Brain microvascular endothelial cell (primary cell): ENCODE results near the gene RPS2.

Experiments
- DNase-seq: peaks from one replicate; pipeline ENCODE4 v3.0.0-alpha.2; 2020
- H3K27ac ChIP-seq: fragments of 250-450 bp; sonication (Bioruptor Pico); 2 replicates; pipeline ENCODE4 v1.5.1; 2020; ENCODE audit warnings: mild to moderate bottlenecking, moderate library complexity
- H3K27me3 ChIP-seq: fragments of 250-450 bp; sonication (Bioruptor Pico); replicated peaks from 2 replicates; pipeline ENCODE4 v1.5.1; 2020; ENCODE audit warnings: mild to moderate bottlenecking
- H3K36me3 ChIP-seq: fragments of 250-450 bp; sonication (Bioruptor Pico); replicated peaks from 2 replicates; pipeline ENCODE4 v1.5.1; 2020; ENCODE audit warnings: mild to moderate bottlenecking
- H3K4me3 ChIP-seq: 2 replicates; pipeline ENCODE4 v1.5.1; 2011; ENCODE audit warnings: low read depth, mild to moderate bottlenecking, control low read depth, low read length, moderate library complexity
- in situ Hi-C: cut with HindIII; loops from 2 replicates; pipeline ENCODE4 v1.10.0; 2017; ENCODE audit warnings: low sequenced_read_pairs, low pct_ligation_motif_present
- TF ChIP-seq, protein P1 (sequence below): IDR thresholded peaks from 2 replicates; pipeline ENCODE4 v1.5.1; 2011; ENCODE audit warnings: low read depth, mild to moderate bottlenecking, moderate library complexity, low read length, control low read depth, inconsistent platforms; ENCODE audit errors: missing control alignments

RPS2 gene

DNA sequence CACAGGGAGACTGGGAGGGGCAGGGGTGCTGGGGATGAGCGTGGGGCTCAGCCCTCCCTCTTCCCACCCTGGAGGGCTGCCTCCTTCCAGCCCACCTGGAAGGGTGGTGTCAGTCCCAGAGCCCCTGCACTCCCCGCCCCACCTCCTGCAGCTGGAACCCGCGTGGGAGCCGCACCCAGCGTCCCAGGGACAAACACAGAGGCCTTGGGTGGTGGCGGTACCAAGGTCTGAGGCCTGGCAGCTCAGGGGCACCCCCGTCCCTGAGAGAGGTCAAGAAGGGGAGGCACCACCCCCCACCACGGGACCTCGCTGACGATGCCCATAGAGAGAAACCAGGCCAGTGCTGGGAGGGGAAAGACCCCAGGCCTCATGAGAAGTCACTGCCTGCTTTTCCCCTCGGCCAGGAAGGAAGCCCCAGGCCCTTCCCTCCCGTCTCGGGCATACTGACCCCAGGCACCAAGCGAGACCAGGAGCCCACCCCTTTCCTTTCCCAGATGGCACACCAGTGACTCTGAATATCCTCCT, 50.5 kb downstream of the RPS2 start:
- DNase-seq, result no peak
- in situ Hi-C loops, result no loop called here
- H3K27ac ChIP-seq, result no peak overlapping the region
- no peak overlapping the region for H3K4me3 ChIP-seq
- H3K36me3 ChIP-seq, result no peaks in the 10 kb centered on the region
- TF ChIP-seq, protein P1, sequence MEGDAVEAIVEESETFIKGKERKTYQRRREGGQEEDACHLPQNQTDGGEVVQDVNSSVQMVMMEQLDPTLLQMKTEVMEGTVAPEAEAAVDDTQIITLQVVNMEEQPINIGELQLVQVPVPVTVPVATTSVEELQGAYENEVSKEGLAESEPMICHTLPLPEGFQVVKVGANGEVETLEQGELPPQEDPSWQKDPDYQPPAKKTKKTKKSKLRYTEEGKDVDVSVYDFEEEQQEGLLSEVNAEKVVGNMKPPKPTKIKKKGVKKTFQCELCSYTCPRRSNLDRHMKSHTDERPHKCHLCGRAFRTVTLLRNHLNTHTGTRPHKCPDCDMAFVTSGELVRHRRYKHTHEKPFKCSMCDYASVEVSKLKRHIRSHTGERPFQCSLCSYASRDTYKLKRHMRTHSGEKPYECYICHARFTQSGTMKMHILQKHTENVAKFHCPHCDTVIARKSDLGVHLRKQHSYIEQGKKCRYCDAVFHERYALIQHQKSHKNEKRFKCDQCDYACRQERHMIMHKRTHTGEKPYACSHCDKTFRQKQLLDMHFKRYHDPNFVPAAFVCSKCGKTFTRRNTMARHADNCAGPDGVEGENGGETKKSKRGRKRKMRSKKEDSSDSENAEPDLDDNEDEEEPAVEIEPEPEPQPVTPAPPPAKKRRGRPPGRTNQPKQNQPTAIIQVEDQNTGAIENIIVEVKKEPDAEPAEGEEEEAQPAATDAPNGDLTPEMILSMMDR, result no peak
- H3K27me3 ChIP-seq, result peaks cover 49% of the 10 kb centered on the region

DNA sequence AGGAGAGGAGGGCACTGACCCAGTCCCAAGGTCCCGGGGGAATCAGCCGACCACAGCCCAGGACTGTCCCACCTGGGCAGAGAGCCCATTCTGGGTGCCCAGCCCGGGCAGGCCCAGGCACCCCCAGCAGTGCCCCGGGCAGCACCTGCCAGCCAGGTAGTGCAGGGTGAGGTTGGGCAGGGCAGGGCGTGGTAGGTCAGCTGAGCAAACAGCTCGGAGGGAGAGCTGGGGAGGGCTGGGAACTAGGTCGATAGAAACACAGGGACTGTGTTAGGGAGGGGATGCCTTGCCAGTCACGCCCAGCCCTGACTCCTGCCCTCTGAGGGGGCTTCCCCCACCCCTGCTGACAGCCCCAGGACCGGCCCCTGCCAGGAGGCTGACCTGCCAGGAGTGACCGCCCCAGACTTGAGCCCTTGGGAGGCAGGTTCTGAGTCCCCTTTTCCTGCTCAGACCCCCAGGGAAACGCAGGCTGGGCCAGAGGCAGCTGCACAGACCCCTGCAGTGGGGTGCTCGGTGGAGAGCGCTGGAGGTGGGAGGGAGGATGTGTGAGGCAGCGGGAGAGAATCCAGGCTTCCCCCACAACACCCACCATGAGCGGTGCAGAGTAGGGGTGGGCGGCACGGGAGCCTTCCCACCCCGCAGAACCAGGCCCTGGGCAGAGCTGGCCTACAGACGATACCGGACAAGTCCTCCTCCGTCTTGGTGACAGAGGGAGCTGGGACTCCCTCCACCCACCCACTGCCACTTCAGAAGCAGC, 51.1 kb downstream of the RPS2 start:
- in situ Hi-C loops, result no loop called here
- Histone ChIP-seq H3K36me3 (no peaks in the 10 kb centered on the region), H3K4me3 (no peak overlapping the region), H3K27ac (no peak overlapping the region), H3K27me3 (peaks cover 49% of the 10 kb centered on the region)
- TF ChIP-seq, protein P1, result no peak
- DNase-seq, result no peak

DNA sequence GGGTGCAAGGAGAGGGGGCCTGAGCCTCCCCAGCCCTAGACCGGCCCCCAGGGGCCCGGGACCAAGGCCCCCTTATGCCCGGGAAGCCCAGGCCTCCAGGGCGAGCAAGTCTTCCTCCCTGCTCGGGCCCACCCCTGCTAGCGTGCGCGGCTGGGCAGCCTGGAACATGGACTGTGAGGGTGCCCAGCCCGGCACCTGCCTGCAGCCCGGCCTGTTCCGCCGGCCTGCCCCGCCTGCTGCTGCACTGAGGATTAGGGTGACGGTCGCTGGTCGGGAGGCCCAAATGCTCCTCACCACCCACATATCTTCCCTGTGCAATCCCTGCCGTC, 52.4 kb downstream of the RPS2 start:
- H3K27me3 ChIP-seq, result peaks cover 51% of the 10 kb centered on the region
- H3K36me3 ChIP-seq, result no peaks in the 10 kb centered on the region
- H3K27ac ChIP-seq, result no peak overlapping the region
- TF ChIP-seq, protein P1, result no peak
- in situ Hi-C loops, result no loop called here
- DNase-seq, result no peak
- H3K4me3 ChIP-seq, result no peak overlapping the region
